Endothelial cell of umbilical vein (primary cell): ENCODE data around the gene BRF1. TPM values are rescaled to one million over a fixed set of nuclear protein-coding genes. Genes with fewer than 3 reads are reported as not detected.

Source experiments
- BruUV-seq: library from RNA; stranded (reverse); fragments of 400-500 nt; replicated peaks from 2 replicates; lab custom pipeline; 2021; lab: Mats Ljungman, UMichigan
- CTCF ChIA-PET: fragments of 300-600, 350-600 bp; sonication (Branson Sonifier 250); formaldehyde crosslinking; loops from one replicate; lab custom pipeline; 2021; ENCODE audit warnings: antibody characterized with exemption, inconsistent platforms; lab: Charles Lee
- POLR2A ChIA-PET: fragments of 300-600, 350-600 bp; sonication (Branson Sonifier 250); formaldehyde crosslinking; loops from one replicate; lab custom pipeline; 2021; ENCODE audit warnings: antibody characterized with exemption, inconsistent platforms; lab: Charles Lee
- DNase-seq: peaks from one replicate; pipeline ENCODE4 v3.0.0-alpha.2; 2011; ENCODE audit warnings: low read depth, low spot score
- FAIRE-seq: peaks from 2 replicates; lab custom pipeline; 2011; peaks lifted over from hg19 to GRCh38; lab: Jason Lieb, UNC
- H2AFZ ChIP-seq: 2 replicates; pipeline ENCODE4 v1.6.0; 2012; ENCODE audit warnings: low read depth, low read length, control low read depth, inconsistent platforms
- H3K27ac ChIP-seq: 2 replicates; pipeline ENCODE4 v1.5.1; 2011; ENCODE audit warnings: low read depth, mild to moderate bottlenecking, control low read depth, low read length, moderate library complexity; ENCODE audit not compliant: insufficient read depth
- H3K27me3 ChIP-seq, 2 experiments: 2 replicates each; pipeline versions ENCODE4 v1.6.0 to v1.6.1; 2011; ENCODE audit warnings: low read length in 2 of 2, mixed read lengths in 1 of 2; ENCODE audit not compliant: control insufficient read depth in 2 of 2, insufficient read depth in 2 of 2
- H3K36me3 ChIP-seq, 2 experiments: 2 replicates in 1 of 2; 3 replicates in 1 of 2; pipeline ENCODE4 v1.5.1; 2011; ENCODE audit warnings: low read length in 2 of 2, mild to moderate bottlenecking in 1 of 2, moderate library complexity in 1 of 2; ENCODE audit not compliant: control insufficient read depth in 2 of 2, insufficient read depth in 2 of 2; ENCODE audit errors: extremely low read depth in 1 of 2
- H3K4me1 ChIP-seq: 3 replicates; pipeline ENCODE4 v1.5.1; 2011; ENCODE audit warnings: mild to moderate bottlenecking, low read length; ENCODE audit not compliant: control insufficient read depth, insufficient read depth; ENCODE audit errors: extremely low read depth
- H3K4me2 ChIP-seq: 2 replicates; pipeline ENCODE4 v1.6.1; 2011; ENCODE audit warnings: low read length, control low read depth, mixed read lengths; ENCODE audit not compliant: insufficient read depth
- H3K4me3 ChIP-seq, 3 experiments: fragments of 200-600 bp in 1 of 3; sonication (generic), shearing (Covaris generic) in 1 of 3; replicated peaks in 1 of 3; 2 replicates each; pipeline ENCODE4 v1.5.1; 2011 to 2016; ENCODE audit warnings: control low read depth in 3 of 3, low read length in 3 of 3, mild to moderate bottlenecking in 2 of 3, inconsistent platforms in 1 of 3, low read depth in 1 of 3, moderate library complexity in 1 of 3; ENCODE audit not compliant: insufficient read depth in 1 of 3
- H3K79me2 ChIP-seq: 2 replicates; pipeline ENCODE4 v1.6.0; 2012; ENCODE audit warnings: low read length, inconsistent platforms; ENCODE audit not compliant: control insufficient read depth, insufficient read depth
- H3K9ac ChIP-seq: replicated peaks from 2 replicates; pipeline ENCODE3; 2011; ENCODE audit warnings: low read length, control low read depth; ENCODE audit not compliant: insufficient read depth; ENCODE audit errors: extremely low read depth
- H3K9me1 ChIP-seq: replicated peaks from 3 replicates; pipeline ENCODE4 v1.6.0; 2011; ENCODE audit warnings: mild to moderate bottlenecking, low read length; ENCODE audit not compliant: control insufficient read depth, insufficient read depth; ENCODE audit errors: extremely low read depth
- H3K9me3 ChIP-seq: replicated peaks from 2 replicates; pipeline ENCODE4 v1.5.1; 2012; ENCODE audit warnings: low read length, inconsistent platforms; ENCODE audit not compliant: control insufficient read depth, insufficient read depth
- H4K20me1 ChIP-seq: replicated peaks from 2 replicates; pipeline ENCODE3; 2011; ENCODE audit warnings: mild to moderate bottlenecking, low read length; ENCODE audit not compliant: control insufficient read depth, insufficient read depth; ENCODE audit errors: extremely low read depth
- EZH2 ChIP-seq: IDR thresholded peaks from 2 replicates; pipeline ENCODE4 v1.6.1; 2012; ENCODE audit warnings: borderline replicate concordance, low read depth, mild to moderate bottlenecking, moderate library complexity, low read length, inconsistent platforms; ENCODE audit not compliant: severe bottlenecking
- FOS ChIP-seq: IDR thresholded peaks from 2 replicates; pipeline ENCODE4 v1.6.1; 2011; ENCODE audit warnings: mild to moderate bottlenecking, low read length, moderate library complexity, borderline replicate concordance; ENCODE audit not compliant: insufficient read depth
- GATA2 ChIP-seq: IDR thresholded peaks from 2 replicates; pipeline ENCODE4 v1.7.0; 2011; ENCODE audit warnings: low read depth, mild to moderate bottlenecking, moderate library complexity, mixed read lengths, low read length; ENCODE audit not compliant: insufficient read length, insufficient read depth
- JUN ChIP-seq: IDR thresholded peaks from 2 replicates; pipeline ENCODE4 v1.6.1; 2011; ENCODE audit warnings: borderline replicate concordance, low read depth; ENCODE audit not compliant: insufficient read length, insufficient read depth
- MAX ChIP-seq: IDR thresholded peaks from 2 replicates; pipeline ENCODE4 v1.6.1; 2011; ENCODE audit not compliant: insufficient read depth, insufficient read length
- MYC ChIP-seq: IDR thresholded peaks from one replicate; pipeline ENCODE4 v1.6.1; 2011; ENCODE audit warnings: mild to moderate bottlenecking, low read depth, low read length
- POLR2A ChIP-seq: IDR thresholded peaks from 2 replicates; pipeline ENCODE4 v1.6.1; 2012; ENCODE audit warnings: low read depth, mild to moderate bottlenecking, control low read depth, low read length
- POLR2AphosphoS5 ChIP-seq: IDR thresholded peaks from 2 replicates; pipeline ENCODE4 v1.6.1; 2012; ENCODE audit warnings: low read depth, mild to moderate bottlenecking, control low read depth, low read length, moderate library complexity; ENCODE audit not compliant: insufficient read depth
- dilution Hi-C: fragments of 300-500 bp; cut with MboI; formaldehyde crosslinking; loops from one replicate; pipeline ENCODE4 v1.15.0; 2019; ENCODE audit warnings: low sequenced_read_pairs; ENCODE audit not compliant: extremely low pct_ligation_motif_present
- intact Hi-C: fragments of 100-400 bp; cut with micrococcal nuclease; formaldehyde crosslinking; loops from one replicate; pipeline ENCODE4 v1.10.0; 2022
- polyA plus RNA-seq, 4 experiments: library from polyadenylated mRNA; depleted of rRNA in 3 of 4; stranded (reverse) in 3 of 4; unstranded in 1 of 4; fragments of >200 nt; gene quantifications; 2 replicates each; pipeline versions ENCODE4 v1.2.1 to v1.2.3, GENCODE V29; 2011 to 2012; ENCODE audit warnings: missing spikeins in 1 of 4
- total RNA-seq: library from RNA; stranded (reverse); gene quantifications from 2 replicates; pipeline ENCODE4 v1.2.3, GENCODE V29; 2021
- TF ChIP-seq, protein P1 (sequence below), 2 donors: IDR thresholded peaks; 1 replicate in 1 of 2; 2 replicates in 1 of 2; pipeline ENCODE4 v1.5.1; 2011; ENCODE audit warnings: low read length in 2 of 2, mild to moderate bottlenecking in 2 of 2, moderate library complexity in 2 of 2, control low read depth in 1 of 2, inconsistent platforms in 1 of 2, low read depth in 1 of 2; ENCODE audit not compliant: insufficient read depth in 1 of 2; ENCODE audit errors: extremely low read depth in 1 of 2

BRF1 gene
- total and polyA plus RNA-seq, 2 donors (not counting 3 experiments of a cell fraction or from before 2014, with no cell fraction given), result 19.0 to 47.2 TPM

DNA sequence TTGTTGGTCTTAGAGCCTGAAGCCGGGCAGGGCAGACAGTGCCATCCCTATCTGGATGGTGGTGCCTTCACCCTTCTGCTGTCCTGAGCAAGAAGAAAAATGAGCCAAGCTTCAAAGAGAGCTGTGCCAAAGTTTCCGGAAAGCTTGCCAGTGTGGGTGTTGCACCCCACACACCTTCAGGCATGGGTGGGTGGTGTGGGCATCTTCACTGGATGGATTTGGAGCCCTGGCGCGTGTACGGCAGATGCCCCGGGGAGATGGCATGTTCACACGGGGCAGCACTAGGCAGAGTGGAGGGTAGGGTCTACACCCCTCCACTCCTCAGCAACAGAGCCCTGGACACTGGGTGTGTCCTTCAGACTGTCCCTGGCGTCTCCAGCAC lies 46.8 kb upstream of the BRF1 start:
- peaks cover 6% of the 10 kb centered on the region for H3K79me2 ChIP-seq
- BruUV-seq, result no TSS peak
- H3K9me3 ChIP-seq, result no peaks in the 10 kb centered on the region
- H3K4me3 ChIP-seq, result no peak overlapping the region
- no peaks in the 10 kb centered on the region for H3K9me1 ChIP-seq
- H3K27me3 ChIP-seq, result no peaks in the 10 kb centered on the region
- no peaks in the 10 kb centered on the region for H4K20me1 ChIP-seq
- dilution Hi-C loops, result no loop called here
- ChIA-PET POLR2A (no interaction called here), CTCF (no interaction called here)
- intact Hi-C loops, result no loop called here
- H3K9ac ChIP-seq, result no peak overlapping the region
- no peak overlapping the region for H3K4me2 ChIP-seq
- H3K36me3 ChIP-seq, result peaks cover 0 to 2% of the 10 kb centered on the region in 2 experiments
- TF ChIP-seq POLR2A (no peak), POLR2AphosphoS5 (no peak), MYC (no peak), MAX (no peak)
- no peak for DNase-seq
- no peak for FAIRE-seq
- H2AFZ ChIP-seq, result no peak overlapping the region
- no peak overlapping the region for H3K27ac ChIP-seq
- peaks cover 2% of the 10 kb centered on the region for H3K4me1 ChIP-seq

- TF ChIP-seq, protein P1, sequence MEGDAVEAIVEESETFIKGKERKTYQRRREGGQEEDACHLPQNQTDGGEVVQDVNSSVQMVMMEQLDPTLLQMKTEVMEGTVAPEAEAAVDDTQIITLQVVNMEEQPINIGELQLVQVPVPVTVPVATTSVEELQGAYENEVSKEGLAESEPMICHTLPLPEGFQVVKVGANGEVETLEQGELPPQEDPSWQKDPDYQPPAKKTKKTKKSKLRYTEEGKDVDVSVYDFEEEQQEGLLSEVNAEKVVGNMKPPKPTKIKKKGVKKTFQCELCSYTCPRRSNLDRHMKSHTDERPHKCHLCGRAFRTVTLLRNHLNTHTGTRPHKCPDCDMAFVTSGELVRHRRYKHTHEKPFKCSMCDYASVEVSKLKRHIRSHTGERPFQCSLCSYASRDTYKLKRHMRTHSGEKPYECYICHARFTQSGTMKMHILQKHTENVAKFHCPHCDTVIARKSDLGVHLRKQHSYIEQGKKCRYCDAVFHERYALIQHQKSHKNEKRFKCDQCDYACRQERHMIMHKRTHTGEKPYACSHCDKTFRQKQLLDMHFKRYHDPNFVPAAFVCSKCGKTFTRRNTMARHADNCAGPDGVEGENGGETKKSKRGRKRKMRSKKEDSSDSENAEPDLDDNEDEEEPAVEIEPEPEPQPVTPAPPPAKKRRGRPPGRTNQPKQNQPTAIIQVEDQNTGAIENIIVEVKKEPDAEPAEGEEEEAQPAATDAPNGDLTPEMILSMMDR (IDR thresholded peaks at IDR 0.05; ENCODE audit: extremely low read depth in 1 of 2, insufficient read depth in 1 of 2, low read depth in 1 of 2, low read length in 2 of 2), result no peak
- no peak for TF ChIP-seq JUN
- no peak for TF ChIP-seq FOS
- no peak for TF ChIP-seq POLR2A
- TF ChIP-seq POLR2AphosphoS5, result no peak
- TF ChIP-seq MAX, result no peak
- TF ChIP-seq MYC, result no peak
- TF ChIP-seq GATA2, result no peak
- no peak for TF ChIP-seq EZH2
Measured at GRCh38 chr14:105346876-105347586, 46.2 kb upstream of the BRF1 start.

More at GRCh38 chr14:105346876-105347586, 46.2 kb upstream of the BRF1 start:
- no peak overlapping the region for H2AFZ ChIP-seq
- no peak overlapping the region for H3K27ac ChIP-seq
- ChIA-PET CTCF (no interaction called here), POLR2A (no interaction called here)
- dilution Hi-C loops (no loop called here), intact Hi-C loops (no loop called here)
- H3K27me3 ChIP-seq, result no peaks in the 10 kb centered on the region
- H3K36me3 ChIP-seq, result peaks cover 0 to 2% of the 10 kb centered on the region in 2 experiments
- H3K4me1 ChIP-seq, result peaks cover 1% of the 10 kb centered on the region
- no peaks in the 10 kb centered on the region for H3K9me1 ChIP-seq
- no peak for FAIRE-seq
- no TSS peak for BruUV-seq
- no peak overlapping the region for H3K4me3 ChIP-seq
- peaks cover 6% of the 10 kb centered on the region for H3K79me2 ChIP-seq
- H4K20me1 ChIP-seq, result no peaks in the 10 kb centered on the region
- no peak overlapping the region for H3K4me2 ChIP-seq
- no peak overlapping the region for H3K9ac ChIP-seq
- H3K9me3 ChIP-seq, result no peaks in the 10 kb centered on the region
- no peak for DNase-seq
